COLO829 (cell line): Measurements from ENCODE around the gene LPAR2.
A peak's percentile ranks its signal among the peaks of the same experiment; 100 is the strongest.

Experiments used
- DNase-seq: peaks from one replicate; pipeline ENCODE4 v3.0.0; 2012; ENCODE audit warnings: low spot score

LPAR2 gene

GRCh38 chr19:19597809-19598306 is 30.2 kb downstream of the LPAR2 start:
- DNase-seq: no peak

GRCh38 chr19:19595171-19595701 is 32.8 kb downstream of the LPAR2 start:
- DNase-seq: no peak

DNA sequence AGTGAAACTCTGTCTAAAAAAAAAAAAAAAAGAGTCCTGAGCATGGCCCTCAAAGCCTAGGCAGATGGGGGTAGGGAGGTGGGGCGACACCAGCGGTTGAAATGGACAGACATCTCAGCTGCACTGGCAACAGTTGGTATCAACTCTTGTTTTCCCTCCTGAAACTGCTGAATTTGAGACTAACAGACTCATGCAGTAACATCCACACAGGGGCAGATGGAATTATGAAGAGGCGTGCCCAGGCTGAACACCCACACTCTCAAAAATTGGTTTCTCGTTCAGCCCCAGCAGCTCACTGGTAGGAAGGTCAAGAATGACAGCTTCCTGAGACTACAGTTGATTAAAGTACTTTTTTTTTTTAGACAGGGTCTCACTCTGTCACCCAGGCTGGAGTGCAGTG is 33.6 kb downstream of the LPAR2 start:
- DNase-seq: no peak

DNA sequence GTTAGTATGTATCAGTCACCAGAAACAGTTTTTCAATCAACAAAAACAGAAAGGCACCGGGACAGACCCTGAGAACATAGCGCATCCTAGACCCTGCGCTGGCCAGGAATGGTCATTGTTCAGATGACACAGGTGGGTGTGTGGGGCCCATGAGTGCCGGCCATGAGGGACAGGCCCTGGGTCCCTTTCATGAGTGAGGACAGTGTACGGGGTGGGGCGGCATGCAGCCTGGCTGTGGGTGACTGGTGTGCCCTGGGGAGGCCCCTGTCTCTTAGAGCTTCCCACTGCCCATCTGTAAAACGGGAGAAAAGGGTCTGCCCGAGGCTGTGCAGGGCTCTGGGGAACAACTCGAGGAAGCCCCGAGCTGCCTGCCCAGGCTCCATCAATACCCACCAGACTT is 35.3 kb downstream of the LPAR2 start:
- DNase-seq: no peak

DNA sequence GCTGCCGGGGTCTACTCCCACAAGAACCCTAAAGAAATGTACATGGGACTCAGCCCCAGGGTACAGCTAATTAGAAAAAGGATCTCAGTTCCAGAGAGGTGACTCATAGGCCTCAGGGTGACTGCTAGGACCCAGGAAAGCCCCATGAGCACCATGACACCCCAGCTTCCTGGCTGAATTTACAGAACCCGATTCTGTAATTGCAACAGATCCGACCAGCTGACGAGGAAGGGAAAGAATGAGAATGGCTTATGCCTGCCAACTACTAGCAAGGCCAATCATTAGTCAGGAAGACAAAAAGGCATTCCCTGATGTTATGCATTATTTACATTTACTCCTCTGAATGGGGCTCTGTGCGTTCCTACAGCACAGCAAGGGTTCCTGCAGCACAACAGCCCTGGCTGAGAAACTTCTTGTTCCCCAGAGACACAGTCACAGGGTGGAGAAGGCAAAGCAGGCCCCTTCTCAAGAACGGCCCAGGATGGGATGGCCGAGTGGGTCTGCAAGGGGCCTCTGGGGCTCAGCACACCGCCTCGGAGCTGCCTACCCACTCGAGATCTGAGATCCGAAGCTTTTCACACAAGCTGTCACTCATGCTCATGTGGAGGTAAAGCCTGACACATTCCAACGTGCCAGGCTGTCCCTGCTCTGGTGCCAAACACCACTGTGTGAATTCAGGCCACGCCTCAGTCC is 36.7 kb downstream of the LPAR2 start:
- DNase-seq: peak; percentile 86

GRCh38 chr19:19588546-19588945 is 39.5 kb downstream of the LPAR2 start:
- no peak for DNase-seq

GRCh38 chr19:19587771-19588170 is 40.2 kb downstream of the LPAR2 start:
- DNase-seq: no peak

GRCh38 chr19:19584356-19584755 is 43.7 kb downstream of the LPAR2 start:
- no peak for DNase-seq

- no peak for DNase-seq
Observed at GRCh38 chr19:19582471-19582870, 45.5 kb downstream of the LPAR2 start.

DNA sequence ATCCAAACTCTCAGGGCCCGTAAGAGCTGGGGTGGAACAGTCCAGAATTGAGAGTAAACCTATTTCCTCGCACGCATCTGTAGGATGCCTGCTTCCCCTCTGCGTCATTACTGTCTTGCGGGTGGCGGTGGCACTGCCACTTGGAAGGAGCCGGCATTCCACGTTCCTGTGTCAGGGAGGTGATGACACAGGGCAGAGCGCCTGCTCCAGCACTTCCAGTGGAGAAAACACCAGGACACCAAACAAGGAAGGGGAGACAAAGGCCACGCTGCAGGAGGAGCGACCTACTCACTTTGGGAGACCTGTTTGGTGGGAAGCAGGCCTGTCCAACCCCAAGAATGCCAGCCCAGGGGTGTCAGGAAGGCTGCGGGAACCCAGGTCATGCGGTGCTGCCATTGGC is 46.6 kb downstream of the LPAR2 start:
- no peak for DNase-seq

- DNase-seq: no peak
Observed at GRCh38 chr19:19580418-19580817, 47.6 kb downstream of the LPAR2 start.

DNA sequence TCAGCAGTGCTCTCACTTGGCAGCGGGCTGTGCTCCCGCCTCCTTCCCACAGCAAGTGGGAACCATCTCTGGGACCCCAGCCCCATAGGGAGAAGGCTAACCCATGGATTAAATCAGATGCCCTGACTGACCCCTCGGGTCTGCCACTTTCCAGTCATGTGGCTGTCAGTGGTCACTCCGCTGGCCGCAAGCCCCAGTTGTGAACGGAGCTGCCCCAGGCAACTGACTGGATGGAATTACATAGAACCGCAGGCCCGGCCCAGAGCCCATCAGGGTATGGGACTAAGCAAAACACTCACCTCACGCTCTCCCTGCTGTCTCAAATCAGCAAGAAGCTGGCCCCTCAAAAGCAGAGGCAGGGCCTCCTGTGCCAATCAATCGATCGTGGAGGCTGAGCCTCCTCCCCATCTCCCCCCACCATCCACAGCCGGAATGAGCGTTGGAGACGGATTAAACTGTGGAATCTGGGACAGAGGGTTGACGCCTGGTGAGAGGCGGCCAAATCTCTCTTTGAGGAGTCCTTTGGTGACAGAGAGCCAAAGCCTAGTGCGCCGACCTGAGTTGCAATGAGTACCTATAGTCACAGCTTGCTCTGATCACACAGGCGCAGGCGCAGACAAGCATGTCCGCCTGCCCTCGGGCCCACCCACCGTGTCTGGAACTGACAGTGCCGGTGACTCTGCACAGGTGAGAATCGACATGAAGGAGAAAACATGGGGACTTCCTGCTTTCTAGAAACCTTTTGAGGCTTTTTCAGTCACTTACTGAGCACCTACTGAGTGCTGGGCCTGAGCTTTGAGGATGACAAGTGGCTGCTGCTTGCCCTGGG is 48.3 kb downstream of the LPAR2 start:
- no peak for DNase-seq

- no peak for DNase-seq
Observed at GRCh38 chr19:19578252-19578651, 49.8 kb downstream of the LPAR2 start.

DNA sequence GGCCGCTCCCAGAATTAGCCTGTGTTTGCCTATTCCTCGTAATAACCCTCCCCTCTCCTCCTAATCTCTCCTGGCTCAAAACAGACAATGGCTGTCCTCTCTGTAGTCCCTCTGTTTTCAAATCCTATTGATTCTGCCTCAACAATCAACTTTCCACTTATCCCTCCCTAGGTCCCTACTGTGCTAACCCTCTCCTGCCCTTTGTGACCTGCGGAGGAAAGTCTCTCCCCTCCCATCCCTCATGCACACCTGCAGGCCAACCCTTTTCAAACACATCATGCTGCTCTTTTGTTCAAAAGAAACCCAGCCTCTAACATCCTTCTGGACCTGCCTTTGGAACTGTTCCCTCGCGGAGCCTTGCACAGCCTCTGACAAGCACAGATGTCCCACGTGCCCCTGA is 52.6 kb downstream of the LPAR2 start:
- no peak for DNase-seq
